Chondrocyte (in vitro differentiated cells): Measurements from ENCODE around the gene ST7L. TPM values are rescaled to one million over a fixed set of nuclear protein-coding genes. Genes with fewer than 3 reads are reported as not detected.

Source experiments
- DNase-seq: peaks from one replicate; pipeline ENCODE4 v3.0.0; 2021; ENCODE audit warnings: mixed read lengths, low spot score
- H3K27ac Mint-ChIP-seq: one replicate; pipeline ENCODE4 v1.8.0; 2021; ENCODE audit warnings: mild to moderate bottlenecking, moderate library complexity, mixed read lengths; ENCODE audit not compliant: unreplicated experiment
- H3K27me3 Mint-ChIP-seq: 2 replicates; pipeline ENCODE4 v1.8.0; 2021; ENCODE audit warnings: low read depth, mixed read lengths
- H3K36me3 Mint-ChIP-seq: 2 replicates; pipeline ENCODE4 v1.8.0; 2021; ENCODE audit warnings: low read depth, mixed read lengths
- H3K4me1 Mint-ChIP-seq: 2 replicates; pipeline ENCODE4 v1.8.0; 2021; ENCODE audit warnings: low read depth, mild to moderate bottlenecking, mixed read lengths
- H3K4me3 Mint-ChIP-seq: one replicate; pipeline ENCODE4 v1.8.0; 2021; ENCODE audit warnings: mild to moderate bottlenecking, moderate library complexity, mixed read lengths; ENCODE audit not compliant: unreplicated experiment
- H3K9me3 Mint-ChIP-seq: 2 replicates; pipeline ENCODE4 v1.8.0; 2021; ENCODE audit warnings: low read depth, mixed read lengths
- total RNA-seq: library from RNA; stranded (reverse); gene quantifications from 3 replicates; pipeline ENCODE4 v1.2.1, GENCODE V29; 2021
- TF ChIP-seq, protein P1 (sequence below): fragments of 200-600 bp; sonication (generic); IDR thresholded peaks from 2 replicates; pipeline ENCODE4 v1.5.0; 2021; ENCODE audit warnings: antibody characterized with exemption, mild to moderate bottlenecking, moderate library complexity

The ST7L gene
- total RNA-seq, 1 donor from 2014 or later: 14.4 TPM

GRCh38 chr1:112548547-112548946 is 70.4 kb downstream of the ST7L start:
- peaks cover 4% of the 10 kb centered on the region for H3K36me3 Mint-ChIP-seq
- DNase-seq: no peak
- no peaks in the 10 kb centered on the region for H3K27me3 Mint-ChIP-seq
- TF ChIP-seq, protein P1, sequence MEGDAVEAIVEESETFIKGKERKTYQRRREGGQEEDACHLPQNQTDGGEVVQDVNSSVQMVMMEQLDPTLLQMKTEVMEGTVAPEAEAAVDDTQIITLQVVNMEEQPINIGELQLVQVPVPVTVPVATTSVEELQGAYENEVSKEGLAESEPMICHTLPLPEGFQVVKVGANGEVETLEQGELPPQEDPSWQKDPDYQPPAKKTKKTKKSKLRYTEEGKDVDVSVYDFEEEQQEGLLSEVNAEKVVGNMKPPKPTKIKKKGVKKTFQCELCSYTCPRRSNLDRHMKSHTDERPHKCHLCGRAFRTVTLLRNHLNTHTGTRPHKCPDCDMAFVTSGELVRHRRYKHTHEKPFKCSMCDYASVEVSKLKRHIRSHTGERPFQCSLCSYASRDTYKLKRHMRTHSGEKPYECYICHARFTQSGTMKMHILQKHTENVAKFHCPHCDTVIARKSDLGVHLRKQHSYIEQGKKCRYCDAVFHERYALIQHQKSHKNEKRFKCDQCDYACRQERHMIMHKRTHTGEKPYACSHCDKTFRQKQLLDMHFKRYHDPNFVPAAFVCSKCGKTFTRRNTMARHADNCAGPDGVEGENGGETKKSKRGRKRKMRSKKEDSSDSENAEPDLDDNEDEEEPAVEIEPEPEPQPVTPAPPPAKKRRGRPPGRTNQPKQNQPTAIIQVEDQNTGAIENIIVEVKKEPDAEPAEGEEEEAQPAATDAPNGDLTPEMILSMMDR: no peak
- H3K4me1 Mint-ChIP-seq: peaks cover 26% of the 10 kb centered on the region
- H3K27ac Mint-ChIP-seq: no peak overlapping the region
- H3K9me3 Mint-ChIP-seq: no peaks in the 10 kb centered on the region
- H3K4me3 Mint-ChIP-seq: no peak overlapping the region

DNA sequence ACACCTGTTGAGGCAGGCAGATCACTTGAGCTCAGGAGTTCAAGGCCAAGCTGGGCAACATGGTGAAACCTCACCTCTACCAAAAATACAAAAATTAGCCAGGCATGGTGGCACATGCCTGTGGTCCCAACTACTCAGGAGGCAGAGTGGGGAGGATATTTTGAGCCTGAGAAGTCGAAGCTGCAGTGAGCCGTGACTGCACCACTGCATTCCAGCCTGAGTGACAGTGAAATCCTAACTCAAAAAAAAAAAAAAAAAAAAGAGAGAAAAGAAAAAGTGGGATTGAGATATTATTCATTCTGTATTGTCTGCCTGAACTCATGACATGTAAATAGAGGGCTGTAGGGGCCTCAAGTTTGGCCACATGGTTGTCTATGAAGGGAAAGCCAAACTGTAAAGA is 72.9 kb downstream of the ST7L start:
- no peaks in the 10 kb centered on the region for H3K9me3 Mint-ChIP-seq
- TF ChIP-seq, protein P1: no peak
- H3K27ac Mint-ChIP-seq: peak overlapping the region; percentile 54
- H3K4me1 Mint-ChIP-seq: peaks cover 31% of the 10 kb centered on the region
- H3K4me3 Mint-ChIP-seq: no peak overlapping the region
- H3K27me3 Mint-ChIP-seq: no peaks in the 10 kb centered on the region
- no peak for DNase-seq
- H3K36me3 Mint-ChIP-seq: peaks cover 4% of the 10 kb centered on the region

- no peak overlapping the region for H3K4me3 Mint-ChIP-seq
- peak overlapping the region; percentile 96 for H3K27ac Mint-ChIP-seq
- H3K4me1 Mint-ChIP-seq: peaks cover 40% of the 10 kb centered on the region
- no peak for DNase-seq
- H3K9me3 Mint-ChIP-seq: no peaks in the 10 kb centered on the region
- peaks cover 2% of the 10 kb centered on the region for H3K36me3 Mint-ChIP-seq
- TF ChIP-seq, protein P1: no peak
- H3K27me3 Mint-ChIP-seq: no peaks in the 10 kb centered on the region
Observed at GRCh38 chr1:112544751-112545150, 74.2 kb downstream of the ST7L start.

DNA sequence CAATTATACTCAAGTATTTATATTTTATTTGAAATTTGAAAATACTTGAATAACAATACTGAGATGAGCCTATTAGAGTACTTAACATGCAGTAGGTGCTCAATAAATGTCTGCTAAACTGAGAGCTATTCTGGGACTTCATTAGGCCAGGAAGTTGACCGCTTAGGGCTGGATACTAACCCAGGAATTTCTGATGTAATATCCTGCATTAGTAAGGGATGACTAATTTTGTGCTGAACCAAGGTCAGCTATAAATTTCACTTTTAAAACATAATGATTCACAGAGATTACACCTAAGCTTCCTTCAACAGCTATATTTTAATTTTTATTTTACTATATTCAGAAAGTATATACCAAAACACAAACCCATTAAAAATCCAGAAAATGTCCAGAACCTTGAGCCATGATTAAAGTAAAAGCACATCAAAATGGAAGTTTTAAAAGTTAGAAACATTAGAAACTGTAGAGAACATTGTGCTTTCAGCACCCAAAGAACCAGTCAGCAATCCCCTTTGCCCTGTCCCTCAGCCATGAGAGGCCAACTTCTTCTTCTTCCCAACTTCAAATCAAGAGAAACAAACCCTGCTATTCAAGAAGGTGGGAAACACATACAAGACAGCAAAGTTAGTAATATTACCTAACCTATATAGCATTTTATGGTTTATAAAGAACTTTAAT is 74.8 kb downstream of the ST7L start:
- H3K4me3 Mint-ChIP-seq: no peak overlapping the region
- DNase-seq: no peak
- H3K4me1 Mint-ChIP-seq: peaks cover 41% of the 10 kb centered on the region
- TF ChIP-seq, protein P1: no peak
- H3K36me3 Mint-ChIP-seq: peaks cover 3% of the 10 kb centered on the region
- H3K27me3 Mint-ChIP-seq: no peaks in the 10 kb centered on the region
- no peaks in the 10 kb centered on the region for H3K9me3 Mint-ChIP-seq
- H3K27ac Mint-ChIP-seq: peak overlapping the region; percentile 96

DNA sequence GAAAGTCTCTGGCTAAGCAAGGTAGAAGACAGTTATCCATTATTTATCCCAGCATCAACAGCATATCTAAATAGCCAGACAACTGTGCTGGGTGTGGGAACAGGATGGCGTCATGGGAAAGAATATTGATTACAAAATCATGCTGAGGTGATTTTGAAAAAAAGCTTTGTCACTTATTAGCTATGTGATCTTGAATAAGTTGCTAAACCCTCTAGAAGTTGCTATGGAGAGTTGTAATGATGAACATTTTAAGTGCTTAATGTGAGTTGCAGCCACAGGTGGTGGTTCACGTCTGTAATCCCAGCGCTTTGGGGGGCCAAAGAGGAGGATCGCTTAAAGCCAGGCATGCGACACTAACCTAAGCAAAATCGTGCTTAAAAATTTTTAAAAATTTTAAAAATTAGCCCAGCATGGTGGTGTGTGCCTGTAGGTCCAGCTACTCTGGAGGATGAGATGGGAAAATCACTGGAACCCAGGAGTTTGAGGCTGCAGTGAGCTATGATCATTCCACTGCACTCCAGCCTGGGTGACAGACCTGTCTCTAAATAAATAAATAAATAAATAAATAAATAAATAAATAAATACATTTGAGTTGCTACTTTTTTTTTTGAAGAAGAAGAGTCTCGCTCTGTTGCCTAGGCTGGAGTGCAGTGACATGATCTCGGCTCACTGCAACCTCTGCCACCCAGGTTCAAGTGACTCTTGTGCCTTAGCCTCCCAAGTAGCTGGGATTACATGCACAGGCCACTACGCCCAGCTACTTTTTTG is 76.6 kb downstream of the ST7L start:
- TF ChIP-seq, protein P1: no peak
- Mint-ChIP-seq H3K4me3 (no peak overlapping the region), H3K9me3 (no peaks in the 10 kb centered on the region), H3K27me3 (no peaks in the 10 kb centered on the region), H3K27ac (no peak overlapping the region), H3K36me3 (peaks cover 3% of the 10 kb centered on the region), H3K4me1 (peaks cover 52% of the 10 kb centered on the region)
- no peak for DNase-seq
